H1 (cell line): ENCODE data around the gene NPHP4. TPM values are rescaled to one million over a fixed set of nuclear protein-coding genes. Genes with fewer than 3 reads are reported as not detected.

Source experiments
- POLR2A ChIP-seq, 2 experiments: IDR thresholded peaks; 1 replicate in 1 of 2; 2 replicates in 1 of 2; pipeline ENCODE4 v1.6.1; 2011; ENCODE audit warnings: low read depth in 2 of 2, low read length in 2 of 2, mild to moderate bottlenecking in 2 of 2; ENCODE audit errors: control extremely low read depth in 1 of 2
- TCF12 ChIP-seq: IDR thresholded peaks from 2 replicates; pipeline ENCODE4 v1.6.1; 2011; ENCODE audit warnings: low read depth, mild to moderate bottlenecking, low read length
- TEAD4 ChIP-seq: IDR thresholded peaks from 2 replicates; pipeline ENCODE4 v1.6.1; 2012; ENCODE audit warnings: low read depth, low read length, inconsistent platforms, mixed read lengths
- polyA plus RNA-seq, 7 experiments: library from polyadenylated mRNA; depleted of rRNA in 3 of 7; stranded (reverse) in 5 of 7; unstranded in 2 of 7; fragments of >200 nt in 5 of 7; fragments of 200-250 nt in 2 of 7; gene quantifications; 1 replicate in 5 of 7; 2 replicates in 1 of 7; 4 replicates in 1 of 7; pipeline versions ENCODE4 v1.2.1 to v1.2.3, GENCODE V29; 2011 to 2013; ENCODE audit warnings: missing spikeins in 2 of 7, mixed read lengths in 2 of 7
- total RNA-seq: library from RNA; stranded (reverse); fragmentation: NEBNext Ultra II Directional; extraction: Animal tissue kit (Norgen Biotek cat#: 25700); gene quantifications from 2 replicates; pipeline ENCODE4 v1.2.1, GENCODE V29; 2021

Gene NPHP4
- total and polyA plus RNA-seq, 2 of the 8 experiments (the other 6 are each of a cell fraction or from before 2014, with no cell fraction given), result 5.8 to 14.0 TPM

- TF ChIP-seq TEAD4 (no peak), TCF12 (no peak), POLR2A (IDR thresholded peaks at IDR 0.05; ENCODE audit: control extremely low read depth in 1 of 2, low read depth in 2 of 2, low read length in 2 of 2) (no peak)
Observed at GRCh38 chr1:5967351-5968160, 24.7 kb downstream of the NPHP4 start (continued).
